ENCODE results near the gene UBE2I. TPM values are rescaled to one million over a fixed set of nuclear protein-coding genes. Genes with fewer than 3 reads are reported as not detected.

UBE2I gene
- total RNA-seq, 1 experiment from 2014 or later, result 290 TPM

GRCh38 chr16:1280783-1281182 lies 28.7 kb upstream of the UBE2I start:
- H4K91ac ChIP-seq (ENCODE audit: insufficient read length, low read depth, low read length), result no peak overlapping the region
- WGBS (ENCODE audit: extremely low coverage, insufficient read length, low lambda C conversion rate), result no CpG with 5 or more reads among the region's 8 CpGs
- no peak overlapping the region for H2AK5ac ChIP-seq (ENCODE audit: insufficient read length, low read length)
- peaks cover 34% of the 10 kb centered on the region for H3K27me3 Mint-ChIP-seq (ENCODE audit: low read depth)
- H3K36me3 Mint-ChIP-seq (ENCODE audit: insufficient read depth in 1 of 3, low read depth in 3 of 3), result no peaks in the 10 kb centered on the region
- no peak overlapping the region for H2BK20ac ChIP-seq (ENCODE audit: low read depth, low read length, poor library complexity, severe bottlenecking)
- H3K9ac ChIP-seq (ENCODE audit: extremely low read depth, insufficient read length, low read length), result no peak overlapping the region
- H3K27me3 ChIP-seq (ENCODE audit: insufficient read depth, low read length), result no peaks in the 10 kb centered on the region
- no peak for TF ChIP-seq CTCF (conservative IDR thresholded peaks at IDR 0.05)
- no peak overlapping the region for H3K56ac ChIP-seq (ENCODE audit: insufficient read length, low read depth, low read length)
- no peaks in the 10 kb centered on the region for H3K79me2 ChIP-seq (ENCODE audit: insufficient read depth, low read length)
- H2BK5ac ChIP-seq (ENCODE audit: insufficient read length, low read length), result no peak overlapping the region
- H4K20me1 ChIP-seq (ENCODE audit: control insufficient read depth, insufficient read depth, insufficient read length), result no peaks in the 10 kb centered on the region
- H3K4me2 ChIP-seq (ENCODE audit: insufficient read depth, insufficient read length, low read length), result no peak overlapping the region
- no peak overlapping the region for H3K14ac ChIP-seq (ENCODE audit: insufficient read depth, low read length)
- H3K4ac ChIP-seq (ENCODE audit: low read depth, low read length), result no peak overlapping the region
- H3K4me1 ChIP-seq (ENCODE audit: insufficient read depth, low read length), result no peaks in the 10 kb centered on the region; the same call in 1 of the 2 replicates
- H2BK12ac ChIP-seq (ENCODE audit: insufficient read length, low read depth, low read length), result no peak overlapping the region
- H2BK15ac ChIP-seq (ENCODE audit: low read depth, low read length), result no peak overlapping the region
- H3K23ac ChIP-seq (ENCODE audit: insufficient read length, low read depth, low read length), result no peak overlapping the region
- no peak overlapping the region for H2BK120ac ChIP-seq (ENCODE audit: low read depth, low read length, poor library complexity, severe bottlenecking)
- H3K9me3 ChIP-seq (ENCODE audit: control insufficient read depth, low read depth, low read length), result no peaks in the 10 kb centered on the region
- no peak for DNase-seq
- H2AFZ ChIP-seq (ENCODE audit: low read length), result no peak overlapping the region
- H4K8ac ChIP-seq (replicated peaks; ENCODE audit: insufficient read length, low read depth, low read length), result no peak overlapping the region
- H4K5ac ChIP-seq (ENCODE audit: insufficient read length, low read depth, low read length), result no peak overlapping the region
- H3K9me3 Mint-ChIP-seq, result no peaks in the 10 kb centered on the region
- H3K4me1 Mint-ChIP-seq, result peaks cover 12 to 24% of the 10 kb centered on the region in 2 experiments; a peak in 3 of 4 replicates
- no peak overlapping the region for H3K27ac ChIP-seq (ENCODE audit: insufficient read length, low read depth, low read length)
- H3T11ph ChIP-seq (ENCODE audit: low read length), result no peak overlapping the region
- no peak overlapping the region for H3K27ac Mint-ChIP-seq
- H3K79me1 ChIP-seq (ENCODE audit: insufficient read depth, low read depth, low read length, poor library complexity, severe bottlenecking), result no peaks in the 10 kb centered on the region
- no peak overlapping the region for H3K18ac ChIP-seq (ENCODE audit: insufficient read length, low read depth, low read length)
- no peaks in the 10 kb centered on the region for H3K23me2 ChIP-seq (ENCODE audit: insufficient read length, low read depth, low read length, poor library complexity, severe bottlenecking)
- no peak overlapping the region for H3K4me3 Mint-ChIP-seq

All from H9 (cell line).